ENCODE measurements around the gene BAG1.

The BAG1 gene

DNA sequence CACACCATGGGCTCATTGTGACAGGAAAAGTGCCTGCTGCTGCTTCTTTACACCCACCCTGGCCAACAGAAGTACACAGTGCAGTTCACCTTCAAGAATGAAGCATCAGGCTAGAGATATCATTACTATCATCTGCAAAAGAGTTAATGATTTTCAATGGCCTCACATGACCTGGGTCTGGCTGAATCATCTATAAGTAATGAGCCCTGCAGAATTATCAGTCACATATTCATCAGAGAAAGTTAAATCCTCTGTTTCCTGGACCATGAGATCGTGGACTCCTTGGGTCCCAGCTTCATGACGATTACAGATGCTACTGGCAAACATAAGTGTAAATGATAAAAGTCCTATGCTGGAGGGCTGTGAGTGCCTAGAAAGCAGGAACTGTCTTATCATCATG, 8.3 kb downstream of the BAG1 start:
- H3K27ac ChIP-seq (replicated peaks) = no peak overlapping the region
- H3K4me3 ChIP-seq (replicated peaks; ENCODE audit: insufficient read depth, low read length) = no peak overlapping the region
- TF ChIP-seq POLR2AphosphoS5 (IDR thresholded peaks at IDR 0.05; ENCODE audit: low read depth) (no peak), GABPA (IDR thresholded peaks at IDR 0.05; ENCODE audit: low read depth) (no peak), SPI1 (IDR thresholded peaks at IDR 0.05; ENCODE audit: borderline replicate concordance, low read depth) (no peak)
- TF ChIP-seq, protein P1, sequence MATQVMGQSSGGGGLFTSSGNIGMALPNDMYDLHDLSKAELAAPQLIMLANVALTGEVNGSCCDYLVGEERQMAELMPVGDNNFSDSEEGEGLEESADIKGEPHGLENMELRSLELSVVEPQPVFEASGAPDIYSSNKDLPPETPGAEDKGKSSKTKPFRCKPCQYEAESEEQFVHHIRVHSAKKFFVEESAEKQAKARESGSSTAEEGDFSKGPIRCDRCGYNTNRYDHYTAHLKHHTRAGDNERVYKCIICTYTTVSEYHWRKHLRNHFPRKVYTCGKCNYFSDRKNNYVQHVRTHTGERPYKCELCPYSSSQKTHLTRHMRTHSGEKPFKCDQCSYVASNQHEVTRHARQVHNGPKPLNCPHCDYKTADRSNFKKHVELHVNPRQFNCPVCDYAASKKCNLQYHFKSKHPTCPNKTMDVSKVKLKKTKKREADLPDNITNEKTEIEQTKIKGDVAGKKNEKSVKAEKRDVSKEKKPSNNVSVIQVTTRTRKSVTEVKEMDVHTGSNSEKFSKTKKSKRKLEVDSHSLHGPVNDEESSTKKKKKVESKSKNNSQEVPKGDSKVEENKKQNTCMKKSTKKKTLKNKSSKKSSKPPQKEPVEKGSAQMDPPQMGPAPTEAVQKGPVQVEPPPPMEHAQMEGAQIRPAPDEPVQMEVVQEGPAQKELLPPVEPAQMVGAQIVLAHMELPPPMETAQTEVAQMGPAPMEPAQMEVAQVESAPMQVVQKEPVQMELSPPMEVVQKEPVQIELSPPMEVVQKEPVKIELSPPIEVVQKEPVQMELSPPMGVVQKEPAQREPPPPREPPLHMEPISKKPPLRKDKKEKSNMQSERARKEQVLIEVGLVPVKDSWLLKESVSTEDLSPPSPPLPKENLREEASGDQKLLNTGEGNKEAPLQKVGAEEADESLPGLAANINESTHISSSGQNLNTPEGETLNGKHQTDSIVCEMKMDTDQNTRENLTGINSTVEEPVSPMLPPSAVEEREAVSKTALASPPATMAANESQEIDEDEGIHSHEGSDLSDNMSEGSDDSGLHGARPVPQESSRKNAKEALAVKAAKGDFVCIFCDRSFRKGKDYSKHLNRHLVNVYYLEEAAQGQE (IDR thresholded peaks at IDR 0.05; ENCODE audit: insufficient replicate concordance, low read depth) = no peak
- TF ChIP-seq, protein P2, sequence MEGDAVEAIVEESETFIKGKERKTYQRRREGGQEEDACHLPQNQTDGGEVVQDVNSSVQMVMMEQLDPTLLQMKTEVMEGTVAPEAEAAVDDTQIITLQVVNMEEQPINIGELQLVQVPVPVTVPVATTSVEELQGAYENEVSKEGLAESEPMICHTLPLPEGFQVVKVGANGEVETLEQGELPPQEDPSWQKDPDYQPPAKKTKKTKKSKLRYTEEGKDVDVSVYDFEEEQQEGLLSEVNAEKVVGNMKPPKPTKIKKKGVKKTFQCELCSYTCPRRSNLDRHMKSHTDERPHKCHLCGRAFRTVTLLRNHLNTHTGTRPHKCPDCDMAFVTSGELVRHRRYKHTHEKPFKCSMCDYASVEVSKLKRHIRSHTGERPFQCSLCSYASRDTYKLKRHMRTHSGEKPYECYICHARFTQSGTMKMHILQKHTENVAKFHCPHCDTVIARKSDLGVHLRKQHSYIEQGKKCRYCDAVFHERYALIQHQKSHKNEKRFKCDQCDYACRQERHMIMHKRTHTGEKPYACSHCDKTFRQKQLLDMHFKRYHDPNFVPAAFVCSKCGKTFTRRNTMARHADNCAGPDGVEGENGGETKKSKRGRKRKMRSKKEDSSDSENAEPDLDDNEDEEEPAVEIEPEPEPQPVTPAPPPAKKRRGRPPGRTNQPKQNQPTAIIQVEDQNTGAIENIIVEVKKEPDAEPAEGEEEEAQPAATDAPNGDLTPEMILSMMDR (IDR thresholded peaks at IDR 0.05; ENCODE audit: insufficient read depth, low read length) = no peak
- no peak for DNase-seq (ENCODE audit: low read depth in 1 of 2, low spot score in 1 of 2)
- H3K27me3 ChIP-seq (ENCODE audit: insufficient read depth, poor library complexity, severe bottlenecking) = no peaks in the 10 kb centered on the region

DNA sequence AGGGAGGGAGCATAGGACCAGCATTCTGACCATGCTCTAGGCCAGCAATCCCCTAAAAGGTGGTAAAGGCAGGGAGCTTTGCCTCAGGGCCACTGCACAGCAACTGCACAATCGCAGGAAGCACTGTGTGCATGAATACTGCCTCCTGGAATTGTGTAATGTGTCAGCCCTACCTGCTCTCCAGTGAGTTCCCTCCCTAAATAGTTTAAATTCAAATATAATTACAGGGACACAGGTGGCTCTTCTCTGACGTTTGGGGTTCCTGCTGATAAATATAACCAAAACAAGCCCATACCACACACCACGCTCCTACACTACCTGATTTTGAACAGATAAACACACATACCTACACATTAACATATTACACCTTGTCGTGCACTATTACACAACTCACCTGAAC, 9.0 kb downstream of the BAG1 start:
- H3K4me3 ChIP-seq (replicated peaks; ENCODE audit: insufficient read depth, low read length) = no peak overlapping the region
- H3K27me3 ChIP-seq (ENCODE audit: insufficient read depth, poor library complexity, severe bottlenecking) = no peaks in the 10 kb centered on the region
- H3K27ac ChIP-seq (replicated peaks) = no peak overlapping the region
- no peak for TF ChIP-seq GABPA (IDR thresholded peaks at IDR 0.05; ENCODE audit: low read depth)
- TF ChIP-seq POLR2AphosphoS5 (IDR thresholded peaks at IDR 0.05; ENCODE audit: low read depth) = no peak
- no peak for DNase-seq (ENCODE audit: low read depth in 1 of 2, low spot score in 1 of 2)

DNA sequence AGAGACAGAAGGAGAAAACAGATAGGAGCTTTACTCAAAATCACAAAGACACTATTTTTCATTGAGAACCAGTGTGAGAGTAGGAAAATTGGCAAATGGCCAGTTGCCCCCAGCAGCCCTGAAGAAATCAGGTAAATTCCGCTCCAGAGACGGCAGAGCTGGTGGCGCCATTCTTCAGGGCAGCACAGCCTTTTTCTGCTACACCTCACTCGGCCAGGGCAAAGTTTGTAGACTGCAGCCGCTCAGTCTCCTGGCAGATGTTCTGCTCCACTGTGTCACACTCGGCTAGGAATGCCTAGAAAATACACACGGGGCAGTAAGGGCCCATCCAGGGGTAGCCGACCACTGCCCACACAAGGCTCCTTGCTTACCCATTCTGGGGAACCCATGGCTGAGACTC, 9.5 kb downstream of the BAG1 start:
- Histone ChIP-seq H3K4me3 (replicated peaks; ENCODE audit: insufficient read depth, low read length) (no peak overlapping the region), H3K27me3 (ENCODE audit: insufficient read depth, poor library complexity, severe bottlenecking) (no peaks in the 10 kb centered on the region), H3K27ac (replicated peaks) (no peak overlapping the region)
- DNase-seq (ENCODE audit: low read depth in 1 of 2, low spot score in 1 of 2) = no peak
- TF ChIP-seq, protein P1 (IDR thresholded peaks at IDR 0.05; ENCODE audit: insufficient replicate concordance, low read depth) = no peak
- no peak for TF ChIP-seq POLR2AphosphoS5 (IDR thresholded peaks at IDR 0.05; ENCODE audit: low read depth)
- TF ChIP-seq SPI1 (IDR thresholded peaks at IDR 0.05; ENCODE audit: borderline replicate concordance, low read depth) = no peak
- TF ChIP-seq, protein P2 (IDR thresholded peaks at IDR 0.05; ENCODE audit: insufficient read depth, low read length) = no peak
- TF ChIP-seq GABPA (IDR thresholded peaks at IDR 0.05; ENCODE audit: low read depth) = no peak

DNA sequence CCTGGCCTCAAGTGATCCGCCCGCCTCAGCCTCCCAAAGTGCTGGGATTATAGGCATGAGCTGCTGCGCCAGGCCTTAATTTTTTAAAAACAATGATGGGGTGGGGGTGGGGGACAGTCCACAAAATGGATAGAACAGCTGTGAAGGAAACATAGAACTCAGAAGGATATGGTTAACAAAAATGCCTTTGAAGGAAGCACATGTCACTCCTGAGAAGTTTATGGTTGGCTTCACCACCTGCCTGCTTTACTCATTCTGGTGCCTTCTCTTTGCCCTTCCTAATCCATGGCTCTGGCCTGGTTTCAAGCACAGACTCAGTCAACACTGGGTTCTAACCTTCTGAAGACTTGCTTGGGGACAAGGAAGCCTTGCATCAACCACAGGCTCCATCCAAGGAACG, 10.3 kb downstream of the BAG1 start:
- no peak for DNase-seq (ENCODE audit: low read depth in 1 of 2, low spot score in 1 of 2)

More for the DNA sequence above, 10.3 kb downstream of the BAG1 start:
- TF ChIP-seq SPI1 (IDR thresholded peaks at IDR 0.05; ENCODE audit: borderline replicate concordance, low read depth) (no peak), GABPA (IDR thresholded peaks at IDR 0.05; ENCODE audit: low read depth) (no peak), POLR2AphosphoS5 (IDR thresholded peaks at IDR 0.05; ENCODE audit: low read depth) (no peak)
- TF ChIP-seq, protein P1 (IDR thresholded peaks at IDR 0.05; ENCODE audit: insufficient replicate concordance, low read depth) = no peak
- TF ChIP-seq, protein P2 (IDR thresholded peaks at IDR 0.05; ENCODE audit: insufficient read depth, low read length) = no peak
- H3K4me3 ChIP-seq (replicated peaks; ENCODE audit: insufficient read depth, low read length) = no peak overlapping the region
- H3K27me3 ChIP-seq (ENCODE audit: insufficient read depth, poor library complexity, severe bottlenecking) = no peaks in the 10 kb centered on the region
- H3K27ac ChIP-seq (replicated peaks) = no peak overlapping the region

Measured in HL-60 (cell line).